Panc1 (cell line): Measurements from ENCODE around the gene FGFR1OP2. TPM values are rescaled to one million over a fixed set of nuclear protein-coding genes. Genes with fewer than 3 reads are reported as not detected.

Experiments
- ATAC-seq: fragments of 200-7000 bp; cut with Tn5 transposase; 2 replicates; pipeline ENCODE4 v1.9.1; 2020; ENCODE audit warnings: mild to moderate bottlenecking, moderate library complexity
- BruUV-seq: library from RNA; stranded (reverse); fragments of 400-500 nt; replicated peaks from 2 replicates; lab custom pipeline; 2021; lab: Mats Ljungman, UMichigan
- CTCF ChIA-PET: fragments of 300-600 bp; sonication (Branson Sonifier 250); formaldehyde crosslinking; loops from one replicate; lab custom pipeline; 2022; ENCODE audit warnings: antibody characterized with exemption; lab: Charles Lee
- POLR2A ChIA-PET: fragments of 300-600 bp; sonication (Branson Sonifier 250); formaldehyde crosslinking; loops from one replicate; lab custom pipeline; 2022; ENCODE audit warnings: antibody characterized with exemption; lab: Charles Lee
- DNase-seq: peaks from one replicate; pipeline ENCODE4 v3.0.0-alpha.2; 2010; ENCODE audit warnings: low read depth, low spot score
- H3K27ac ChIP-seq: 2 replicates; pipeline ENCODE4 v1.5.1; 2011; ENCODE audit warnings: mild to moderate bottlenecking, low read length, inconsistent platforms
- H3K27me3 ChIP-seq: fragments of 200-500 bp; sonication (Bioruptor generic); 2 replicates; pipeline ENCODE4 v1.6.0; 2014; ENCODE audit warnings: low read length, inconsistent platforms; ENCODE audit not compliant: control insufficient read depth, insufficient read depth
- H3K36me3 ChIP-seq: fragments of 200-500 bp; sonication (Bioruptor generic); 2 replicates; pipeline ENCODE4 v1.5.1; 2014; ENCODE audit warnings: inconsistent platforms, mild to moderate bottlenecking, low read length, moderate library complexity; ENCODE audit not compliant: control insufficient read depth, insufficient read depth
- H3K4me1 ChIP-seq: 2 replicates; pipeline ENCODE4 v1.5.1; 2011; ENCODE audit warnings: inconsistent platforms, mild to moderate bottlenecking, low read length, moderate library complexity; ENCODE audit not compliant: control insufficient read depth, insufficient read depth
- H3K4me3 ChIP-seq, 2 experiments: 2 replicates each; pipeline ENCODE4 v1.5.1; 2011 to 2012; ENCODE audit warnings: low read depth in 2 of 2, low read length in 2 of 2, mild to moderate bottlenecking in 2 of 2, inconsistent platforms in 1 of 2, moderate library complexity in 1 of 2
- H3K9me3 ChIP-seq: fragments of 200-500 bp; sonication (Bioruptor generic); 2 replicates; pipeline ENCODE4 v1.5.1; 2014; ENCODE audit warnings: low read depth, mild to moderate bottlenecking, inconsistent platforms, low read length, moderate library complexity; ENCODE audit not compliant: control insufficient read depth, insufficient read depth
- POLR2AphosphoS5 ChIP-seq: IDR thresholded peaks from 2 replicates; pipeline ENCODE4 v1.6.1; 2012; ENCODE audit warnings: mild to moderate bottlenecking, low read depth, low read length, moderate library complexity
- SIN3A ChIP-seq: IDR thresholded peaks from 2 replicates; pipeline ENCODE4 v1.6.1; 2012; ENCODE audit warnings: low read depth, mild to moderate bottlenecking, low read length, moderate library complexity, borderline replicate concordance; ENCODE audit not compliant: insufficient read depth
- TCF7L2 ChIP-seq: IDR thresholded peaks from 2 replicates; pipeline ENCODE4 v1.6.1; 2011; ENCODE audit warnings: mild to moderate bottlenecking, low read depth, low read length, inconsistent platforms
- in situ Hi-C: cut with HindIII; loops from 2 replicates; pipeline ENCODE4 v1.10.0; 2016; ENCODE audit warnings: low sequenced_read_pairs, low pct_unique_long_range_greater_than_20kb
- intact Hi-C: fragments of 100-400 bp; cut with micrococcal nuclease; formaldehyde crosslinking; loops from one replicate; pipeline ENCODE4 v1.10.0; 2022; ENCODE audit not compliant: unreplicated experiment
- total RNA-seq: library from RNA; stranded (reverse); gene quantifications from one replicate; pipeline ENCODE4 v1.2.1, GENCODE V29; 2021; ENCODE audit not compliant: unreplicated experiment
- TF ChIP-seq, protein P1 (sequence below), 2 experiments: IDR thresholded peaks; 2 replicates each; pipeline ENCODE4 v1.6.1; 2011 to 2012; ENCODE audit warnings: low read depth in 2 of 2, control low read depth in 1 of 2, low read length in 1 of 2, mild to moderate bottlenecking in 1 of 2, moderate library complexity in 1 of 2; ENCODE audit not compliant: insufficient read depth in 1 of 2
- TF ChIP-seq, protein P2 (sequence below): fragments of 450-650 bp; IDR thresholded peaks from 2 replicates; pipeline ENCODE4 v1.5.1; 2017; ENCODE audit warnings: mild to moderate bottlenecking

FGFR1OP2 gene
- total RNA-seq, 1 experiment from 2014 or later = 60.1 TPM

DNA sequence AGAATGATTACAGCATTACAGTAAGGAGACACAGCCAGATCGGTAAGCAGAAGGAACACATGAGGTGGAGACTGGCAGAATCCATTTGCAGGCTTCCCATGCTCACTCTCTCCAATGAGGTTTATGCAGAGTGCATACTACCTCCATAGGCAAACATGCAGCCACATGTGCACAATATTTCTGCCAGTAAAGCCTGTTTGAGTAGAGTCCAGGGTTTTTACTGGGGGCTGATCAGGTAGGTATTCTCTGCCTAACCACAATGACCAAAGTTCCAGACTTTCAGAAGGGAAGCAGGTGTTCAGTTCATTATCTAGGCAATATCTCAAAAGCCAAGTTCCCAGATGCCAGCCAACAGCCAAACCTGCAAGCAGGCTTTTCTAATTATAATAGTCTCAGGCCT is 31.6 kb upstream of the FGFR1OP2 start:
- Histone ChIP-seq H3K9me3 (no peaks in the 10 kb centered on the region), H3K27ac (no peak overlapping the region), H3K36me3 (peaks cover 36% of the 10 kb centered on the region; the same call in 1 of the 2 replicates), H3K4me1 (no peaks in the 10 kb centered on the region), H3K27me3 (no peaks in the 10 kb centered on the region), H3K4me3 (no peak overlapping the region)
- no peak for ATAC-seq
- BruUV-seq = no TSS peak
- TF ChIP-seq, protein P1, sequence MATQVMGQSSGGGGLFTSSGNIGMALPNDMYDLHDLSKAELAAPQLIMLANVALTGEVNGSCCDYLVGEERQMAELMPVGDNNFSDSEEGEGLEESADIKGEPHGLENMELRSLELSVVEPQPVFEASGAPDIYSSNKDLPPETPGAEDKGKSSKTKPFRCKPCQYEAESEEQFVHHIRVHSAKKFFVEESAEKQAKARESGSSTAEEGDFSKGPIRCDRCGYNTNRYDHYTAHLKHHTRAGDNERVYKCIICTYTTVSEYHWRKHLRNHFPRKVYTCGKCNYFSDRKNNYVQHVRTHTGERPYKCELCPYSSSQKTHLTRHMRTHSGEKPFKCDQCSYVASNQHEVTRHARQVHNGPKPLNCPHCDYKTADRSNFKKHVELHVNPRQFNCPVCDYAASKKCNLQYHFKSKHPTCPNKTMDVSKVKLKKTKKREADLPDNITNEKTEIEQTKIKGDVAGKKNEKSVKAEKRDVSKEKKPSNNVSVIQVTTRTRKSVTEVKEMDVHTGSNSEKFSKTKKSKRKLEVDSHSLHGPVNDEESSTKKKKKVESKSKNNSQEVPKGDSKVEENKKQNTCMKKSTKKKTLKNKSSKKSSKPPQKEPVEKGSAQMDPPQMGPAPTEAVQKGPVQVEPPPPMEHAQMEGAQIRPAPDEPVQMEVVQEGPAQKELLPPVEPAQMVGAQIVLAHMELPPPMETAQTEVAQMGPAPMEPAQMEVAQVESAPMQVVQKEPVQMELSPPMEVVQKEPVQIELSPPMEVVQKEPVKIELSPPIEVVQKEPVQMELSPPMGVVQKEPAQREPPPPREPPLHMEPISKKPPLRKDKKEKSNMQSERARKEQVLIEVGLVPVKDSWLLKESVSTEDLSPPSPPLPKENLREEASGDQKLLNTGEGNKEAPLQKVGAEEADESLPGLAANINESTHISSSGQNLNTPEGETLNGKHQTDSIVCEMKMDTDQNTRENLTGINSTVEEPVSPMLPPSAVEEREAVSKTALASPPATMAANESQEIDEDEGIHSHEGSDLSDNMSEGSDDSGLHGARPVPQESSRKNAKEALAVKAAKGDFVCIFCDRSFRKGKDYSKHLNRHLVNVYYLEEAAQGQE (IDR thresholded peaks at IDR 0.05; ENCODE audit: insufficient read depth in 1 of 2, low read depth in 2 of 2, low read length in 1 of 2) = no peak
- TF ChIP-seq POLR2AphosphoS5 (no peak), TCF7L2 (no peak)
- in situ Hi-C loops = no loop called here
- ChIA-PET POLR2A (no interaction called here), CTCF (no interaction called here)
- intact Hi-C loops = no loop called here
- no peak for DNase-seq

DNA sequence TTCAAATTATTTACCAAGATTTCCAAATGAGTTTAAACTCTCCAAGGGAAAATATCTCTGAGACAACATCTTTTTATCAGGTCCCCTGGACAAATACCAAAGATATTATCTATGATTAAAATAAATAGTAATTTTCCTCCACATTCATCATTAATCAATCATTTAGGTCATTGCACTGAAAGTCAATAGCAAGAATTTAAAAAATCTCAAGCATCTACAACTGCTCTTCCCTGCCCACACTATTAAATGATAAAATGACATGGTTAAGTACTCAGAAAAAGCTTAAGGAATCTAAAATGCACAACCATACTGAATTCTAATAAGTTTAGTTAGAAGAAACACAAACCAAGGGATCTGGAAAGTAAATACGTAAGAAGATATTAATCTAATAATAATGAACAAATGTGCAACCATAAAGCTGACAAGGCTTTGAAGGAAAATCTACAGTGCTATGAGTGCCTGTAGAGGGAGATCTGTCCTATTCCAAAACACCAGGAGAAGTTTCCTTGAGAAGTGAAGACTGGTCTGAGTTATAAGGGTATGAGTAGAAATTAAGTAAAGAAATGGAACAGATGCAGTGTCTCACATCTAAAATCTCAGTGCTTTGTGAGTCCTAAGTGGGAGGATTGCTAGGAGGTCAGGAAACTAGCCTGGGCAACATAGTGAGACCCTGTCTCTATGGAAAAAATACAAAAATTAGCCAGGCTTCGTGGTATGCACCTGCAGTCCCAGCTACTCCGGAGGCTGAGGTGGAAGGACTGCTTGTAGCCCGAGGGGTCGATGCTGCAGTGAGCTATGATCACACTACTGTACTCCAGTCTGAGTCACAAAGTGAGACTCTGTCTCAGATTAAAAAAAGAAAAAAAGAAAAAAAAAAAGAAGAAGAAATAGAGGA is 19.7 kb upstream of the FGFR1OP2 start:
- no peak for DNase-seq
- Histone ChIP-seq H3K36me3 (peaks cover 55% of the 10 kb centered on the region), H3K4me3 (no peak overlapping the region), H3K9me3 (no peaks in the 10 kb centered on the region), H3K27ac (no peak overlapping the region), H3K4me1 (no peaks in the 10 kb centered on the region), H3K27me3 (no peaks in the 10 kb centered on the region)
- ATAC-seq = 0 out of 2 replicates have a peak, but pooled peaks have one; percentile 42
- ChIA-PET POLR2A (no interaction called here), CTCF (interaction anchor here (0.9 kb wide), 1 partner anchor 95 kb away, joined by 3 read pairs; the partner anchor contains the start of gene TM7SF3)
- no TSS peak for BruUV-seq
- intact Hi-C loops = no loop called here
- no peak for TF ChIP-seq SIN3A
- TF ChIP-seq POLR2AphosphoS5 = no peak
- TF ChIP-seq, protein P1 (IDR thresholded peaks at IDR 0.05; ENCODE audit: insufficient read depth in 1 of 2, low read depth in 2 of 2, low read length in 1 of 2) = no peak
- no peak for TF ChIP-seq TCF7L2
- TF ChIP-seq, protein P2, sequence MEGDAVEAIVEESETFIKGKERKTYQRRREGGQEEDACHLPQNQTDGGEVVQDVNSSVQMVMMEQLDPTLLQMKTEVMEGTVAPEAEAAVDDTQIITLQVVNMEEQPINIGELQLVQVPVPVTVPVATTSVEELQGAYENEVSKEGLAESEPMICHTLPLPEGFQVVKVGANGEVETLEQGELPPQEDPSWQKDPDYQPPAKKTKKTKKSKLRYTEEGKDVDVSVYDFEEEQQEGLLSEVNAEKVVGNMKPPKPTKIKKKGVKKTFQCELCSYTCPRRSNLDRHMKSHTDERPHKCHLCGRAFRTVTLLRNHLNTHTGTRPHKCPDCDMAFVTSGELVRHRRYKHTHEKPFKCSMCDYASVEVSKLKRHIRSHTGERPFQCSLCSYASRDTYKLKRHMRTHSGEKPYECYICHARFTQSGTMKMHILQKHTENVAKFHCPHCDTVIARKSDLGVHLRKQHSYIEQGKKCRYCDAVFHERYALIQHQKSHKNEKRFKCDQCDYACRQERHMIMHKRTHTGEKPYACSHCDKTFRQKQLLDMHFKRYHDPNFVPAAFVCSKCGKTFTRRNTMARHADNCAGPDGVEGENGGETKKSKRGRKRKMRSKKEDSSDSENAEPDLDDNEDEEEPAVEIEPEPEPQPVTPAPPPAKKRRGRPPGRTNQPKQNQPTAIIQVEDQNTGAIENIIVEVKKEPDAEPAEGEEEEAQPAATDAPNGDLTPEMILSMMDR = no peak; the same call in 1 of the 2 replicates
- in situ Hi-C loops = no loop called here
